ENCODE measurements around the gene CCDC33.

CCDC33 gene

DNA sequence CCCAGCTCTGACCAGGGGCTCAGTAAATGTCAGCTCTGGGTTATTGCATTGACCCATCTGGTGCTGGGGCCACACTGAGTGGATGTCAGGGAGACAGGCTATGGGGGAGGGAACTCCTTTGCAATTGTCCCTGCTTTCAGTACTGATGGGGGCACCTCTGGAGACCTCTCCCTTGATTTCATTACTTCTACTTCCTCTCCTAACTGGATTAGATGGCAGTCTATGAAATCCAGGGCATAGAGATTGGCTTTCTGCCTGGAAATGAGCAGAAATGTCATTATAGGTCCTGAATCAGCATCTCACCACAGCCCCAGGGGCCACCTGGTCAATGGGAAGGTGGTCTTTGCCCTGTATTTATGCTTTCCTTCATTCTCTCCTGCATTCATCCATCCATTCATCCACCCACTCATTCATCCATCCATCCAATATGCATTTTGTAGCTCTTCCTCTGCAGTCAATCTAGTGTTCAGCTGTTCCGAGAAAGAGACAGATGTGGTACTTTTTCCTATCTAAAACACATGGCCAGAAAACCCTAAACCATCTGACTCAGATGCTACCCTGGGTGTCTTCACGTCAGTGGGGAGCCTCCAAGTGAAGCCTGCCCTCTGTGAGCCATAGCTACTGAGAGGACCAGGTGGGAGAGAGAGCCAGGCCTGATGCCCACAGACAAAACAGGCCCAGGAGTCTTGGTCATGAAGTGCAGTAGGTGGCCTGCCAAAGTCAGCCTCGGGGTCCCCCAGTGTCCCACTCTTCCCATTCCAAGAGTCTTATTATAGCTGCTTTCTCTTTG is 57.1 kb downstream of the CCDC33 start:
- Histone ChIP-seq H3K9me3 (ENCODE audit: insufficient read depth, low read length) (no peaks in the 10 kb centered on the region), H3K9ac (ENCODE audit: low read length) (no peak overlapping the region), H2AFZ (ENCODE audit: low read depth, low read length, severe bottlenecking) (no peak overlapping the region), H3K27me3 (ENCODE audit: low read length) (no peaks in the 10 kb centered on the region), H3K79me2 (ENCODE audit: insufficient read depth, low read length) (no peaks in the 10 kb centered on the region), H3K9me2 (replicated peaks; ENCODE audit: insufficient read depth, low read length) (no peaks in the 10 kb centered on the region), H3K27ac (ENCODE audit: low read depth, low read length) (no peak overlapping the region), H3F3A (ENCODE audit: insufficient read depth) (no peaks in the 10 kb centered on the region), H3K4me2 (ENCODE audit: low read depth, low read length, poor library complexity, severe bottlenecking) (no peak overlapping the region), H3K36me3 (ENCODE audit: low read length) (no peaks in the 10 kb centered on the region), H4K20me1 (ENCODE audit: low read depth, low read length) (no peaks in the 10 kb centered on the region), H3K4me3 (ENCODE audit: insufficient read depth, low read length, poor library complexity, severe bottlenecking) (no peak overlapping the region)
- TF ChIP-seq EZH2phosphoT487 (conservative IDR thresholded peaks at IDR 0.05; ENCODE audit: low read length): no peak
- TF ChIP-seq, protein P1, sequence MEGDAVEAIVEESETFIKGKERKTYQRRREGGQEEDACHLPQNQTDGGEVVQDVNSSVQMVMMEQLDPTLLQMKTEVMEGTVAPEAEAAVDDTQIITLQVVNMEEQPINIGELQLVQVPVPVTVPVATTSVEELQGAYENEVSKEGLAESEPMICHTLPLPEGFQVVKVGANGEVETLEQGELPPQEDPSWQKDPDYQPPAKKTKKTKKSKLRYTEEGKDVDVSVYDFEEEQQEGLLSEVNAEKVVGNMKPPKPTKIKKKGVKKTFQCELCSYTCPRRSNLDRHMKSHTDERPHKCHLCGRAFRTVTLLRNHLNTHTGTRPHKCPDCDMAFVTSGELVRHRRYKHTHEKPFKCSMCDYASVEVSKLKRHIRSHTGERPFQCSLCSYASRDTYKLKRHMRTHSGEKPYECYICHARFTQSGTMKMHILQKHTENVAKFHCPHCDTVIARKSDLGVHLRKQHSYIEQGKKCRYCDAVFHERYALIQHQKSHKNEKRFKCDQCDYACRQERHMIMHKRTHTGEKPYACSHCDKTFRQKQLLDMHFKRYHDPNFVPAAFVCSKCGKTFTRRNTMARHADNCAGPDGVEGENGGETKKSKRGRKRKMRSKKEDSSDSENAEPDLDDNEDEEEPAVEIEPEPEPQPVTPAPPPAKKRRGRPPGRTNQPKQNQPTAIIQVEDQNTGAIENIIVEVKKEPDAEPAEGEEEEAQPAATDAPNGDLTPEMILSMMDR (IDR thresholded peaks at IDR 0.05; ENCODE audit: insufficient read depth, low read length, poor library complexity, severe bottlenecking): no peak

GRCh38 chr15:74294010-74294409 is 57.9 kb downstream of the CCDC33 start:
- no peaks in the 10 kb centered on the region for H3K27me3 ChIP-seq (ENCODE audit: low read length)
- no peaks in the 10 kb centered on the region for H3K9me3 ChIP-seq (ENCODE audit: insufficient read depth, low read length)
- no peaks in the 10 kb centered on the region for H3F3A ChIP-seq (ENCODE audit: insufficient read depth)
- no peak overlapping the region for H3K4me2 ChIP-seq (ENCODE audit: low read depth, low read length, poor library complexity, severe bottlenecking)
- TF ChIP-seq, protein P1 (IDR thresholded peaks at IDR 0.05; ENCODE audit: insufficient read depth, low read length, poor library complexity, severe bottlenecking): no peak
- no peak for TF ChIP-seq EZH2phosphoT487 (conservative IDR thresholded peaks at IDR 0.05; ENCODE audit: low read length)
- H3K9me2 ChIP-seq (replicated peaks; ENCODE audit: insufficient read depth, low read length): no peaks in the 10 kb centered on the region
- H2AFZ ChIP-seq (ENCODE audit: low read depth, low read length, severe bottlenecking): no peak overlapping the region
- H3K36me3 ChIP-seq (ENCODE audit: low read length): no peaks in the 10 kb centered on the region
- H3K9ac ChIP-seq (ENCODE audit: low read length): no peak overlapping the region
- no peak overlapping the region for H3K4me3 ChIP-seq (ENCODE audit: insufficient read depth, low read length, poor library complexity, severe bottlenecking)
- H4K20me1 ChIP-seq (ENCODE audit: low read depth, low read length): no peaks in the 10 kb centered on the region
- H3K79me2 ChIP-seq (ENCODE audit: insufficient read depth, low read length): no peaks in the 10 kb centered on the region
- no peak overlapping the region for H3K27ac ChIP-seq (ENCODE audit: low read depth, low read length)

DNA sequence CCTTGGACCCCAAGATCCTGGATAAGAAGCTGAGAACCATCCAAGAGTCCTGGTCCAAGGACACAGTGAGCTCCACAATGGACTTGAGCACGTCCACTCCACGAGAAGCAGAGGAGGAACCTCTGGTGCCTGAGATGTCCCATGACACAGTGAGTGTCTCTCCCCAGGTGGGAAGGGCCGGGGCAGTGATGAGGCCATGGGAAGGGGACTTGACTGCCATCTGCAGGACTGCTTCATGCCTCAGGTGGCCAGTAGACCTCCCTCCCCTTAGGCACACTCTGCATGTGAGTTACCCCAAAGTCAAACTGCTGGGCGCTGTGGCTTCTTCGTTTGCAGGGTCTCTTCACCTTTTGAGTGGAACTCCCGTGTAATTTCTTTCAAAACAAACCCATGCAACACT is 59.7 kb downstream of the CCDC33 start:
- no peak overlapping the region for H3K4me3 ChIP-seq (ENCODE audit: insufficient read depth, low read length, poor library complexity, severe bottlenecking)

More for the DNA sequence above, 59.7 kb downstream of the CCDC33 start:
- Histone ChIP-seq H3K36me3 (ENCODE audit: low read length) (no peaks in the 10 kb centered on the region), H3K27me3 (ENCODE audit: low read length) (no peaks in the 10 kb centered on the region), H3K27ac (ENCODE audit: low read depth, low read length) (no peak overlapping the region), H3K9me2 (replicated peaks; ENCODE audit: insufficient read depth, low read length) (no peaks in the 10 kb centered on the region), H3K79me2 (ENCODE audit: insufficient read depth, low read length) (no peaks in the 10 kb centered on the region), H4K20me1 (ENCODE audit: low read depth, low read length) (no peaks in the 10 kb centered on the region; the same call in 1 of the 2 replicates), H3K9me3 (ENCODE audit: insufficient read depth, low read length) (no peaks in the 10 kb centered on the region), H2AFZ (ENCODE audit: low read depth, low read length, severe bottlenecking) (no peak overlapping the region), H3F3A (ENCODE audit: insufficient read depth) (no peaks in the 10 kb centered on the region), H3K9ac (ENCODE audit: low read length) (no peak overlapping the region), H3K4me2 (ENCODE audit: low read depth, low read length, poor library complexity, severe bottlenecking) (no peak overlapping the region)
- no peak for TF ChIP-seq EZH2phosphoT487 (conservative IDR thresholded peaks at IDR 0.05; ENCODE audit: low read length)
- TF ChIP-seq, protein P1 (IDR thresholded peaks at IDR 0.05; ENCODE audit: insufficient read depth, low read length, poor library complexity, severe bottlenecking): no peak

All from SU-DHL-6 (cell line).